ENCODE measurements around the gene DTNB.
"Not testable (repeated sequence)": the region's sequence is repeated elsewhere in the genome, so short reads cannot be mapped to it uniquely, and the experiment has no call there.

The DTNB gene

GRCh38 chr2:25446122-25446521, 227.3 kb downstream of the DTNB start:
- DNase-seq: no peak

DNA sequence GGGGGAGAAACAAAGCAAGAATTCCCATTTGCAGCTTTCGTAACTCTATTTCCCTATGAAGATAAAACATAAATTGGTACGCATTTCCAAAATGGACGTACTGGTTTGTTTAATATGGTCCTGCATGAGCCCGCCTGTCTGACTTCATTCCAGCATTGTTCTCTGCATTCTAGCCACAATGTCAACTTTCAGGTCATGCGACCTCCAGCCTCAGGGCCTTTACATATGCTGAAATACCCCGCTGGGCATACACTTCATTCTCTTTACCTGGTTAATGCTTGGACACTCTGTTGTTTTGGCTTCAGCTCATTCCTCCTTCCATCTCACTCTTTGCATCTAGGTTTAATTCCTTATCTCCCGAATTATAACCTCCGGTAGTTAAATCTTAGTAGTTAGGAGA, 227.9 kb downstream of the DTNB start:
- DNase-seq: no peak

DNA sequence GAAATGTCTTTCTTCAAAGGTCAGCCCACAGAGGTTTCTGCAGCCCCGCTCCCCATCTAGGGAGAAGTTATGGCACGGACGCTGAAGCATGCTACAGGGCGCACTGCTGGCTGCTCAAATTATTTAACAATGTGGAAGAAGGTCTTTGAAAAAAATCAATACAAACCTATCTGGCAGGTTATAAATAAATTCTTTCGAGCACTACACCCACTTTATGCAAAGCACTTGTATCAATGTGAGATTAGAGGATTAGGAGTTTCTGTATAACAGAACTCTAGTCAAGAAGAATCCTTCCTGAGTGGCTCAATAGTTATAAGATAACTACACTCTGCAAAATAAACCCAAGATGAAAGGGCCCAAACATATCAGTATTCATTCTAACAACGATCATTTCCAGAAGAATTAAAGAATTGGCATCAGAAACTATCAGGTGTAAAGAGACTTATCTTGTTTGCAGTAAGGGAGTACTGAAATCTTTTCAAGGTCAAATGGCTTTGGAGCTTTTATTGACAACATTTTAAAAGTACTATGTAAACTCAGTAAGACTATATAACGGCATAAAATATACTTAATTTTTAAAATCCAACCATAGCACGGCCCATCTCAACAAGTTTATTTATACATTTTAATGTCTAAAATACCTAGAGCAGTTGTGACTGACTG, 228.6 kb downstream of the DTNB start:
- no peak for DNase-seq

DNA sequence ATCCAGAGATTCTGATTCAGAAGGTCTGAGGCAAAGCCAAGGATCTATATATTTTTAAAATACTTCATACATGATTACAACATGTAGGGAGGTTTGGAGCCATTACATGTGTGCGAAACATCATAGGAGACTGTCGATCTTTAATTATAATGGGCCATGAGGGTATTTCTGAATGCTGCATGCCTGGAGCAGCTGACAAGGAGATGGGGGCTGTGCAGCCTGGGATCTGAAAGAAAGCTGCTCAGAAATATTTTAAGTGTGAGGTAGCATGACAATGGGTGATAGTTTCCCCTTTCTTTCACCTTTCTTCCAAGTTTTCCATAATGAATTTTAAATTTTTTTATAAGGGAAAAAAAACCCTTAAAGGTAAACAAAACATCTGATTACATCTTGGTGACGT, 229.6 kb downstream of the DTNB start:
- no peak for DNase-seq

DNA sequence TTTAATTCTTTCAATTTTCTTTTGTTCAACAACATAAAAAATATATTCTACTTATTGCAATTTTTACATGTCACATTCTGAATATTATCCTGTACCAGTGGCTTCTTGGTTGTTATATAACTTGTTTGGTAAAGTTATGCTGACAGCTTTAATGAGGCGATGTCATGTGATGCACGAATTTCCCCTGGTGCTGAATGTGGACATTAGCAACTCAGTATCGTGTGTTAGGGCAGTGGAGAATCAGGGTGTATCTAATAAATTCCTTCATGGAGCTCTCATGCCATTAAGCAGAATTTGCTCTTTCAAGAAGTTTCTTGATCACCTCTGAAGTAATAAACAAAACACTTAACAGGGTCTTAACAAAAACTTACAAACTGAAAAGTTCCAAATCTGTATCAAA, 232.0 kb downstream of the DTNB start:
- DNase-seq: no peak

DNA sequence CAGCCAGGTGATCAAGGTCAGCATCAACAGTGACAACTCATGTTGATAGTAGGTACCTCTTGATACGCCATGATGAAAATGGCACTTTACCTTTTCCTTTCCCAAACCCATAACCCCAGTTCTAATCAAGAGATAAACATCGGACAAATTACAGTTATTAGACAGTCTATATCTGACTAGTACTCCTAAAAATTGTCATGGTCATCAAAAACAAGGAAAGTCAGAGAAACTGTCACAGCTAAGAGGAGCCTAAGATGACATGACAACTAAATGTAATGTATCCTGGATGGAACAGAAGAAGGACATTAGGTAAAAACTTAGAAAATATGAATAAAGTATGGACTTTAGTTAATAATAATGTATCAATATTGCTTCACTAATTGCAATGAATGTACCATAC, 234.6 kb downstream of the DTNB start:
- no peak for DNase-seq

DNA sequence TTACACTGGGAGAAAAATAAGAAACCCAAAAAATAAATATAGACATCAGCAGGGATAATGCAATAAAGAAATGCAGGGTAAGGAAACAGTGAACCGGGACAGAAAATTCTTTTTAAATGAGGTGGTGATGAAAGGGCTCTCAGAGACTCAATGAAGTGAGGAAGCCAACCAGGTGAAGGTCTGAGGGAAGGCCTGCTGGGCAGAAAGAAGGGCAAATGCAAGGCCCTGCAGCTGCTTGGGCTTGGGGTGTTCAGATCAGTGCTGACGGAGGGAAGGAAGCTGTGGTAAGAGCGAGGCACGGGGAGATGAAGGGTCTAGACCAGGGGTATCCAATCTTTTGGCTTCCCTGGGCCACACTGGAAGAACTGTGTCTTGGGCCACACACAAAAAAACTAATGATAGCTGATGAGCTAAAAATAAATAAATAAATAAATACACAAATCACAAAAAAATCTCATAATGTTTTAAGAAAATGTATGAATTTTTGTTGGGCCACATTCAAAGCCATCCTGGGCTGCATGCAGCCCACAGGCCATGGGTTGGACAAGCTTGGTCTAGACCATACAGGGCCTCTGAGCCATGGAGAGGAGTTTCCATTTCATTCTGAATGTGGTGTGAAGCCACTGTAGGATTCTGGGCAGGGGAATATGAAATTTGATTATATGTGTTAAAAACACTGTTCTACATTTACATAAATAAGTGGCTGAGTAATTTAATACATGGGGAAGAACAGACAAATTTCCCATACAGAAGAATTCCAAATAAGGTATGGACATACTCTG, 235.3 kb downstream of the DTNB start:
- DNase-seq: no peak

GRCh38 chr2:25435421-25435820, 238.0 kb downstream of the DTNB start:
- no peak for DNase-seq

- no peak for DNase-seq
Observed at GRCh38 chr2:25431604-25432003, 241.8 kb downstream of the DTNB start.

DNA sequence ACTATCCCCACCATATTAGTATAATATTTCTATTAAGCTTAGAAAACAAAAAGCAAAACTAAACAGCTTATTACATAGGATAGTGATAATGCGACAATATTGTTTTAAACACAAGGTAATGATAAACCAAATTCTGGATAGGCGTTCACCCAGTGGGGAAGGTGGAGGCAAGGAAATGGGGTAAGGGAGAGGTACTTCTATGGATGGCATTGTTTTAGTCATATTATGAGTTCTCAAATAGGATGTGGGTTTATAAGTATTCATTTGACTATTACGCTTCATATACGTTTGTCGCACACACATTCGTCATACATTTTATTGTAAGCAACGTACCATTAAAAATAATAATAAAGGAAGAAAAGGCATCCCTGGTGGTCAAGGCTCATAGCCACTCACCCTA, 242.8 kb downstream of the DTNB start:
- DNase-seq: no peak

DNA sequence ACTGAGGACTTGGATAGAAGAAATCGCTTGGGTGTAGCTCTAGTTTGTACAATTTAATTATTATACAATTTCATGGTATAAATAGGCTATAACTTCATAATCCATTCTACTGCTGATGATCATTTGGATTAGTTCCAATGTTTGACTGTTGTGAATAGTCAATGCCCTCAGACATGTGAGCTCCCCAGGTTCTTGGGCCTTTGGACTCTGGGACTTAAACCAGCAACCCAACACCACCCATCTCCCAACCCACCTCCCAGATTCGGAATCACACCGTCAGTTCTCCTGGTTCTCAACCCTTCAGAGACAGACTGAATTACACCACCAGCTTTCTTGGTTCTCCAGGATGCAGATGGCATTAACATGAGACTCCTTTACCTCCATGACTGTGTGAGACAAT, 247.1 kb downstream of the DTNB start:
- DNase-seq: no peak

DNA sequence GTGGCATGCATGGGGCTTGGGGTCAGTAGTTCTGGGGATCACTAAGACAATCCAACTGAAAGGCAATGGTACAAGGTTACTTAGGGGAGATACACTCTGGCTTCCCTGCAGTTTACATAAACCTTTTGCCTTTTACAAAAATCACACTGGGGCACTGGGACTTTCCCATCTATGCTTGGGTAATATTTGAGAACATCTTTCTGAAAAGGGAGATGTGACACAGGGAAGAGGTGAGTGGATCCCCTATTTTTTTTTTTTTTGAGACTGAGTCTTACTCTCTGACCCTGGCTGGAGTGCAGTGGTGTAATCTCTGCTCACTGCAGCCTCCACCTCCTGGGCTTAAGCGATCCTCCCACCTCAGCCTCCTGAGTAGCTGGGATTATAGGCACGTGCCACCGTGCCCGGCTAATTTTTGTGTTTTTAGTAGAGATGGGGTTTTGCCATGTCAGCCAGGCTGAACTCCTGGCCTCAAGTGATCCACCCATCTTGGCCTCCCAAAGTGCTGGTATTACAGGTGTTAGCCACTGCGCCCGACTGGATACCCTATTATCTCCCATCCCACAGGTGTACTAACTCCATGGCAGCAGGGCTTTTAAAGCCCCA, 248.8 kb downstream of the DTNB start:
- DNase-seq: no peak

DNA sequence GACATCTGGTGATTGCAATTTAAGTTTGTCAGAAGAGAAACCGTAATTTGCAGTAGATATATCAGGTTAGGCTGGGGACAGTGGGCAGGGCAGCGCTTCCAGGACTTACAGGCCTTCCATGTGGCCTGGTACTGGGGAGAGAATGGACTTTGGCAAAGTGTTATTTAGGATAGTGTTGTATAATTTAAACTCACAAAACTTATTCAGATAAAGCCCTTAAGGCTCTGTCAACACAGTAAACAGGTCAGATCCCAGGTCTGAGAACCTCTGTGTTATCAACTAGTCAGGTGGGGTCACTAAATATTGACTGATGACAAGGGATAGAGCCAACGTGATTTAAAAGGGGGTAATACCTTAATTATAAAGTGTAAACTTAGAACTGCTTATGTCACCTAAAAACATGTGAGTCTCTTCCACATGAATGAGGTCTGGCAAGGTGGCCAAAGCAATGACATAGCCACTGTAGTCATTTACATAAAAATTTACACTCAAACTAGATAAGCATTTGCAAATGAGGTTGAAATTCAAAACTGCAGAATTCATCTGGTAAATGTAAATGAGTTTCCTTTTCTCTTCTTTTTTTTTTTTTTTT, 251.5 kb downstream of the DTNB start:
- no peak for DNase-seq

DNA sequence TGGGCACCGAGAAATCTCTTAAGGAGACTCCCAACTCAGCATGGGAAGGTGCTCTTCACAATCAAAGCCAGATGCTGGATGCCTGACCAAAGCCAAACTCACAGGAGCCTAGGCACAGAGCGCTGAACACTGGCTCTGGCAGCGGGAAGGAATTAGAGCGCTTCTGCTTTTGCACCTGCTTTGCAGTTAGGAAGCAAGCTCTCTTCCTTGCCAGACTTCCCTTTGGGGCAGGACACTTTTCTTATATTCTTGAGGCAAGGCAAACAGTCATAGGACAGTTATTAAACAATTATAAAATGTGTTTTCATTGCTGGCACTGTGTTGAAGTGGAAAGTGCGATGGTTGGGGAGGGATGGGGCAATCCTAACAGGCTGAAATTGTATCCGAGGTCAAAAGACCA, 252.1 kb downstream of the DTNB start:
- DNase-seq: no peak

DNA sequence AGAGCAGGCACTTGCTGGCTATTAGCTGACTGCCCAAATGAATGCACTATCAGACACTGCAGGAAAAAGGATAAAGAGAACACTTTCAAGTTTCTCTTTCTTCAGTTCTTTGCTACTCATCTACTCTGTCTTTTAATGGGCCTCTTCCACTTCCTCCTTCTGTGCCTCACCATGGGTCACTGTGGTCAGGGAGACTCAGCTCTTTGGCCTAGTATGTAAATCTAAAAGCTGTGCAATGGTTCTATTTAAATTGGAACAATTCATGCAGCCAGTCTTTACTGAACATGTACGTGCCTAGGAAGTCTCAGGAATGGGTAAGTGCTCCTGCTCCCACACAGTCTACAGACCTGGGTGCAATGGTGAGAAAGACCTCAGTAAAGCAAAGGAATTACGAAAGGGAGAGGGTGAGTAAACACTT, 252.5 kb downstream of the DTNB start:
- no peak for DNase-seq

DNA sequence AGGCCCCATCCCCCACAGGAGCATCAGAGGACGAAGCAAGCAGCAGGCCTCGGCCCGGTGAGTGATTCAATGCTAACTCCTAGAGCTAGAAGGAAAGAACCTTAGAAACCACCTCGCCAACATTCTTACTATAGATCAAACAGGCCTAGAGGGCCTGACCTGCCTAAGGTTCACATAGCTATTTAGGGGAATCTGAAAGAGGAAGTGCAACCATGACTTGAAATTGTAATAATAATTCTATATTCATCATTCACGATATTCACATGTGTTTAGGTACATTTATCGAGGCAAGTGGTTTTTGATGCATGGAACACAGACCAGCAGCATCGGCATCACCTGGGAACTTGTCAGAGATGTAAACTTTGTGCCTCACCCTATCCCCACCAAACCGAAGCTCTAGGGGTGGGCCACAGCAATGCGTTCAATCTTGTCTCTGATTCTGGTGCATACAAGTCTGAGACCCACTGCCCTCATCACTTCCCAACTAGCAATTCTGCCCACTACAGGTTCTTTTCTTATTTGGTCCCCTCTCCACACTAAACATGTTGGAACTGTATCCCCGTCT, 253.6 kb downstream of the DTNB start:
- no peak for DNase-seq

DNA sequence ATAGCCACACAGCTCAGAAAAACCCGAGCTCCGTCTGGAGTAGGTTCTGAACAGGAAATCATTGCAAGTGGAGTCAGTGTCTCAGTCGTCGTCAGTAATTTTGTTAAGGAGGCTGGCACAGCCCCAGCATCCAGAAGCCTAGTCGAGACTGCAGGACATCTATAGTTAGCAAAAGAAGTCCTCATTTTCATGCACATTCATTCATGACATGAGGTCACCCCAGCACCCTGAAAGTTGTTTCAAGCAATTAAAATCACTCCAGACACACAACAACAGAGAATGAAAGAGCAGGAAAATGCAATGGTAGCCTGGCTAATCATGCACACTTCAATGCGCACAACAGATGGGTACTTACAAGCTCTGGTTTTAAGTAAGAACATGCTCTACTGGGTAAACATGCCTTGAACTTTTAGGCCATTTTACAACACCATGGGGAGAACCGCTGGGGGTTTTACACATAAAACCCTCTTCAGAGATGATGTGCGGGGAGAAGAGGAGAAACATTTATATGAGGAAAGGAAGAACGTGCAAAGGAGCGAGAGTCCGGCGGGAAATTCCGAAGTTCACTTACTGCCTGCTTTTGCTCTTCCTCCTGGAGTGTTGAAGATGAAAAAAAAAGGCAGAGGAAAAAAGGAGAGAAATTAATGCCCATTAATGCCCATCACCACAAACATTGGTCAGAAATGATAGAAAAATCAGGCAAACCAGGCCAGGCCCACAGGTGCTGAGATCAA, 254.3 kb downstream of the DTNB start:
- no peak for DNase-seq

DNA sequence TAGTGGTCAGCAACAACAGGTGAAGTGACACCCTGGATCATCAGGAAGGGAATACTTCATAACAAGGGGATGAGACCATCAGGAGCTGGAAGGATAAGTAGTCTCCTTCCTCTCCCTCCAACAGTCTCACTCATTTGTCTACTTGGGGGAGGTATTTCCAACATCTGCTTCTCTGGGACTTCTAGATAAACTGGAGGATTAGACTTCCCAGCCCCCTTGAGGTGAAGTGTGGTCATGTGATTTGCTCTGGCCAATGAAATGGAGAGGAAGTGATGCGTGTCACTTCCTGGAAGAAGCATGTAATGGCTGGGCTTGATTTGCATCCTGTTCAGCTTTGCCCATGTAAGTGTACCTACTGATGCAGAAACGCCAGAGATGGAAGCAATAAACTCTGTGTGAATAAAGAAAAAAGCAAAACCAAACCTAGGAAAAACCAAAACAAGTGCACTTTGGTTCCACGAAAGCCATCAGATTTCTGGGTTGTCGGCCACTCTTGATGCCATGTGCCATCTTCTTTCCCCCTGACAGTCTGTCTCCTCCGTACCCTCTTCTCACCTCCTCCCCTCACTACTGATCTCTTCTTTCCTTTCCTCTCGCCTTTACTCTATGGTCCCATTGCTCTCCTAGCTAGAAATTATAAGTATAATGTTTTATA, 255.5 kb downstream of the DTNB start:
- DNase-seq: no peak

DNA sequence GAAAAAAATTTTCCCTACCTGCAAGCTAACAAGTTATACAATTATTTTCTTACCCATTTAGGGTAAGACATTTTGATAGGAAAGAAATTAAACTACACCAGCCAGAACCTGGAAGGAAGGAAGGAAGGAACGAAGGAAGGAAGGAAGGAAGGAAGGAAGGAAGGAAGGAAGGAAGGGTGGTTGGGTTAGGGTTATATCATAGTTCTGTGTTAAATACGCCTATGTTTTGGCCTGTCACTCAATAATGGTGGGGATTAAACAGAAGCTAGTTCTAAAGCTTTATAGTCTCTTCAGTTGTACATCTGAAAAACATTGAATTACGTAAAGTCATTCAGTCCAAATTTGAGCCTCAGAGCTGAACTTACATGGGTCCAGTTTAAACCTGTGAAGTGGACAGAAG, 256.7 kb downstream of the DTNB start:
- DNase-seq: no peak

DNA sequence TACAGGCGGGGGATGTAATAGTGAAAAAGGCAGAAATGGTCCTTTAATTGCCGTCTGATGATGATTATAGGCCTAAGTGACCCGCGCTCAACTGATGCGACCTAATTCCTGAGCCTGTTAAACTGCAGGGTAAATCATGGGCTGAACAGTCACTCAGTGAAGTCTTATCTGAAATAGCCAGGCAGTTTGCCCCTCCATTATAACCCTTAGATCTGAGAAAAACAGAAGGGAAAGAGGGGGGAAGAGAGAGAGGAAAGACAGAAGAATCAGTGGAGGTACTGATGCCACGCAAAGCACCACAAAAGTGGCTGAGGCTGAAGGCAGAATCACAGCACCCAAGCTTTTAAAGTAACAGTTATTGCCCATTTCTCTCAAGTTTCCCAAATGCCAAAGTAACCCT, 258.6 kb downstream of the DTNB start:
- no peak for DNase-seq

- not testable (repeated sequence) for DNase-seq
Observed at GRCh38 chr2:25413409-25413808, 260.0 kb downstream of the DTNB start.

DNA sequence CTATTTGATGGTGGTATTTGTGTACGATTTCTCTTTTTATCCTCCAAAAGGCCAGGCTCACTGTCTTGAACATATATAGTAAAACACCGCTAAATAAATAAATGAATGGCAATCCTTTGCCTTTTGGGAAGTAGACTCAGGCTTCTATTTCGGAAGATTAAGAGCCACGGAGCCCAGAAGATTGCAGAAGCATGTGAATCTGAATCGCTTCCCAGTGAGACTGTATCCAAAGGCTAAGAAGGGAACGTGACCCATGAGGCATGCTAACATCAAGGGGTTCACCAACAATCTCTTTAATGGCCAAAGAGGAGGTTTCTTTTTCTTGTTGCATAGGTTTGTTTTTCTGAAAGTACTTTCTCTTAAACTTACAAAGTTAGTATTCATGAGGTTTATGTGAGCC, 261.6 kb downstream of the DTNB start:
- no peak for DNase-seq
